Measurements from ENCODE around the gene CAST.
"Not testable (repeated sequence)": the region's sequence is repeated elsewhere in the genome, so short reads cannot be mapped to it uniquely, and the experiment has no call there.

GRCh38 chr5:96744218-96744617 lies 82.0 kb downstream of the CAST start:
- not testable (repeated sequence) for TF ChIP-seq CTCF, POLR2A (IDR thresholded peaks at IDR 0.05)
